HepG2 (cell line): ENCODE results near the gene NBR1. TPM values are rescaled to one million over a fixed set of nuclear protein-coding genes. Genes with fewer than 3 reads are reported as not detected.

Source experiments
- CHD4 ChIP-seq: fragments of 200-600 bp; sonication (generic); IDR thresholded peaks from 2 replicates; pipeline ENCODE4 v1.7.0; 2017; ENCODE audit warnings: mild to moderate bottlenecking, low read length, borderline replicate concordance
- DMAP1 ChIP-seq: IDR thresholded peaks from 2 replicates; pipeline ENCODE4 v1.6.1; 2016
- FOXA3 ChIP-seq: IDR thresholded peaks from 2 replicates; pipeline ENCODE4 v1.6.1; 2016; ENCODE audit warnings: missing genetic modification reagents, missing compliant biosample characterization
- FOXO1 ChIP-seq: sonication (generic); formaldehyde crosslinking; IDR thresholded peaks from 2 replicates; pipeline ENCODE4 v1.4.0; 2020; ENCODE audit warnings: missing genetic modification reagents
- GATA4 ChIP-seq: sonication (generic); IDR thresholded peaks from 2 replicates; pipeline ENCODE4 v1.6.1; 2016; ENCODE audit warnings: antibody characterized with exemption, low read depth, borderline replicate concordance
- HMG20B ChIP-seq: conservative IDR thresholded peaks from 2 replicates; pipeline ENCODE4 v1.6.1; 2016; ENCODE audit warnings: missing genetic modification reagents, missing compliant biosample characterization
- HMGA1 ChIP-seq: sonication (generic); formaldehyde crosslinking; conservative IDR thresholded peaks from 2 replicates; pipeline ENCODE4 v1.4.0; 2020; ENCODE audit warnings: missing genetic modification reagents
- ISX ChIP-seq: sonication (generic); formaldehyde crosslinking; conservative IDR thresholded peaks from 2 replicates; pipeline ENCODE4 v1.5.0; 2020; ENCODE audit warnings: missing genetic modification reagents
- SIX1 ChIP-seq: sonication (generic); formaldehyde crosslinking; IDR thresholded peaks from 2 replicates; pipeline ENCODE4 v1.4.0; 2020; ENCODE audit warnings: missing genetic modification reagents, borderline replicate concordance
- SSRP1 ChIP-seq: IDR thresholded peaks from 2 replicates; pipeline ENCODE4 v1.6.1; 2016; ENCODE audit warnings: control low read depth
- TCF7L2 ChIP-seq: IDR thresholded peaks from 2 replicates; pipeline ENCODE4 v1.6.1; 2011; ENCODE audit warnings: mild to moderate bottlenecking, low read depth, low read length, moderate library complexity
- TEAD3 ChIP-seq: optimal IDR thresholded peaks from 2 replicates; pipeline ENCODE3; 2016; ENCODE audit warnings: borderline replicate concordance
- ZNF30 ChIP-seq: sonication (generic); formaldehyde crosslinking; IDR thresholded peaks from 2 replicates; pipeline ENCODE4 v1.5.0; 2020; ENCODE audit warnings: mild to moderate bottlenecking, missing genetic modification reagents
- ZNF674 ChIP-seq: sonication (generic); formaldehyde crosslinking; IDR thresholded peaks from 2 replicates; pipeline ENCODE4 v1.5.0; 2020; ENCODE audit warnings: low read depth, mild to moderate bottlenecking, missing genetic modification reagents
- ZNF780A ChIP-seq: sonication (generic); formaldehyde crosslinking; IDR thresholded peaks from 2 replicates; pipeline ENCODE4 v1.8.0; 2022; ENCODE audit warnings: mild to moderate bottlenecking, missing genetic modification reagents, moderate library complexity
- polyA plus RNA-seq, 8 experiments: library from polyadenylated mRNA; depleted of rRNA in 3 of 8; stranded (reverse) in 7 of 8; unstranded in 1 of 8; fragments of >200 nt; fragmentation: Illumina TruSeq in 4 of 8; extraction: Trizol in 4 of 8; gene quantifications; 2 replicates each; pipeline versions ENCODE4 v1.2.1 to v1.2.3, GENCODE V29; 2011 to 2016; ENCODE audit warnings: low read depth in 4 of 8, missing spikeins in 1 of 8, mixed read lengths in 1 of 8; ENCODE audit not compliant: insufficient read depth in 1 of 8
- total RNA-seq, 5 experiments: library from RNA; depleted of rRNA; stranded (reverse); fragments of >200 nt; fragmentation: Illumina TruSeq; extraction: Trizol; gene quantifications; 2 replicates each; pipeline ENCODE4 v1.2.3, GENCODE V29; 2016; ENCODE audit warnings: low read depth in 1 of 5
- TF ChIP-seq, protein P1 (sequence below): IDR thresholded peaks from 2 replicates; pipeline ENCODE4 v1.6.1; 2016; ENCODE audit warnings: low read depth
- TF ChIP-seq, protein P2 (sequence below): sonication (generic); formaldehyde crosslinking; IDR thresholded peaks from 2 replicates; pipeline ENCODE4 v1.5.0; 2020; ENCODE audit warnings: mild to moderate bottlenecking, missing genetic modification reagents, borderline replicate concordance
- TF ChIP-seq, protein P3 (sequence below): sonication (generic); formaldehyde crosslinking; IDR thresholded peaks from 2 replicates; pipeline ENCODE4 v1.5.1; 2020; ENCODE audit warnings: mild to moderate bottlenecking, moderate library complexity, missing genetic modification reagents

The NBR1 gene
- total and polyA plus RNA-seq, 2 of the 13 experiments (the other 11 are each of a cell fraction or from before 2014, with no cell fraction given) = 51.7 to 121 TPM

DNA sequence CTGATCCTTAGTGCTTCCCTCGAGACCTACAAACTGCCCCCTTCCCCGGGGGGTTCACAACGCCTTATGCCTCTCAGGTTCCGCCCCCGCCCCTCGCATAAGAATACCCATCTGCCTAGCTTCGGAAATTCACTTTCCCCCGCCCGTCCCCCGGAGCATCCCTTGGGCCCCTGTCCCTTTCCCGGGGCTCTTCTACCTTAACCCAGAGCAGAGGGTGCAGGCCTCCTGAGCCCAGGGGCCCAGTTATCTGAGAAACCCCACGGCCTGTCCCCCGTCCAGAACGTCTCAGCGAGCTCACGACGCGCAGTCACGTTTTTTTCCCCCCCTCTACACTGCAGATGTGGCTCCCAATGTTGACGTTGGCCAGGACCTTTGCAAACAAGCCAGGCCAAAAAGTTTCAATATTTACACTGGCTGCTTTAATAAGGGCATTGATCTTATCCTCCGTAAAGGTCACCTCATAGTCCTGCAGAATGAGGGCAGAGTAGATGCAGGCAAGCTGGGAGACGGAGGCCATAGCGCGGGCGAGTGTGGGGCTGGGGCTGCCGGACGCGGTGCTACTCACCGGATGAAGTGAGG, 1.4 kb upstream of the NBR1 start (continued):
- TF ChIP-seq, protein P1, sequence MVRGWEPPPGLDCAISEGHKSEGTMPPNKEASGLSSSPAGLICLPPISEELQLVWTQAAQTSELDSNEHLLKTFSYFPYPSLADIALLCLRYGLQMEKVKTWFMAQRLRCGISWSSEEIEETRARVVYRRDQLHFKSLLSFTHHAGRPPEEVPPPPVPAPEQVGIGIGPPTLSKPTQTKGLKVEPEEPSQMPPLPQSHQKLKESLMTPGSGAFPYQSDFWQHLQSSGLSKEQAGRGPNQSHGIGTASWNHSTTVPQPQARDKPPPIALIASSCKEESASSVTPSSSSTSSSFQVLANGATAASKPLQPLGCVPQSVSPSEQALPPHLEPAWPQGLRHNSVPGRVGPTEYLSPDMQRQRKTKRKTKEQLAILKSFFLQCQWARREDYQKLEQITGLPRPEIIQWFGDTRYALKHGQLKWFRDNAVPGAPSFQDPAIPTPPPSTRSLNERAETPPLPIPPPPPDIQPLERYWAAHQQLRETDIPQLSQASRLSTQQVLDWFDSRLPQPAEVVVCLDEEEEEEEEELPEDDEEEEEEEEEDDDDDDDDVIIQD (CRISPR knock-in tag) = no peak
- TF ChIP-seq FOXO1 (CRISPR knock-in tag) = peak; percentile 68; the same call in 1 of the 2 replicates
- TF ChIP-seq HMG20B = peak; percentile 58; the same call in 1 of the 2 replicates
- no peak for TF ChIP-seq HMGA1 (CRISPR knock-in tag)
- TF ChIP-seq, protein P2, sequence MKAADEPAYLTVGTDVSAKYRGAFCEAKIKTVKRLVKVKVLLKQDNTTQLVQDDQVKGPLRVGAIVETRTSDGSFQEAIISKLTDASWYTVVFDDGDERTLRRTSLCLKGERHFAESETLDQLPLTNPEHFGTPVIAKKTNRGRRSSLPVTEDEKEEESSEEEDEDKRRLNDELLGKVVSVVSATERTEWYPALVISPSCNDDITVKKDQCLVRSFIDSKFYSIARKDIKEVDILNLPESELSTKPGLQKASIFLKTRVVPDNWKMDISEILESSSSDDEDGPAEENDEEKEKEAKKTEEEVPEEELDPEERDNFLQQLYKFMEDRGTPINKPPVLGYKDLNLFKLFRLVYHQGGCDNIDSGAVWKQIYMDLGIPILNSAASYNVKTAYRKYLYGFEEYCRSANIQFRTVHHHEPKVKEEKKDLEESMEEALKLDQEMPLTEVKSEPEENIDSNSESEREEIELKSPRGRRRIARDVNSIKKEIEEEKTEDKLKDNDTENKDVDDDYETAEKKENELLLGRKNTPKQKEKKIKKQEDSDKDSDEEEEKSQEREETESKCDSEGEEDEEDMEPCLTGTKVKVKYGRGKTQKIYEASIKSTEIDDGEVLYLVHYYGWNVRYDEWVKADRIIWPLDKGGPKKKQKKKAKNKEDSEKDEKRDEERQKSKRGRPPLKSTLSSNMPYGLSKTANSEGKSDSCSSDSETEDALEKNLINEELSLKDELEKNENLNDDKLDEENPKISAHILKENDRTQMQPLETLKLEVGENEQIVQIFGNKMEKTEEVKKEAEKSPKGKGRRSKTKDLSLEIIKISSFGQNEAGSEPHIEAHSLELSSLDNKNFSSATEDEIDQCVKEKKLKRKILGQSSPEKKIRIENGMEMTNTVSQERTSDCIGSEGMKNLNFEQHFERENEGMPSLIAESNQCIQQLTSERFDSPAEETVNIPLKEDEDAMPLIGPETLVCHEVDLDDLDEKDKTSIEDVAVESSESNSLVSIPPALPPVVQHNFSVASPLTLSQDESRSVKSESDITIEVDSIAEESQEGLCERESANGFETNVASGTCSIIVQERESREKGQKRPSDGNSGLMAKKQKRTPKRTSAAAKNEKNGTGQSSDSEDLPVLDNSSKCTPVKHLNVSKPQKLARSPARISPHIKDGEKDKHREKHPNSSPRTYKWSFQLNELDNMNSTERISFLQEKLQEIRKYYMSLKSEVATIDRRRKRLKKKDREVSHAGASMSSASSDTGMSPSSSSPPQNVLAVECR (CRISPR knock-in tag) = peak; percentile 91
- TF ChIP-seq, protein P3, sequence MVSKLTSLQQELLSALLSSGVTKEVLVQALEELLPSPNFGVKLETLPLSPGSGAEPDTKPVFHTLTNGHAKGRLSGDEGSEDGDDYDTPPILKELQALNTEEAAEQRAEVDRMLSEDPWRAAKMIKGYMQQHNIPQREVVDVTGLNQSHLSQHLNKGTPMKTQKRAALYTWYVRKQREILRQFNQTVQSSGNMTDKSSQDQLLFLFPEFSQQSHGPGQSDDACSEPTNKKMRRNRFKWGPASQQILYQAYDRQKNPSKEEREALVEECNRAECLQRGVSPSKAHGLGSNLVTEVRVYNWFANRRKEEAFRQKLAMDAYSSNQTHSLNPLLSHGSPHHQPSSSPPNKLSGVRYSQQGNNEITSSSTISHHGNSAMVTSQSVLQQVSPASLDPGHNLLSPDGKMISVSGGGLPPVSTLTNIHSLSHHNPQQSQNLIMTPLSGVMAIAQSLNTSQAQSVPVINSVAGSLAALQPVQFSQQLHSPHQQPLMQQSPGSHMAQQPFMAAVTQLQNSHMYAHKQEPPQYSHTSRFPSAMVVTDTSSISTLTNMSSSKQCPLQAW (CRISPR knock-in tag) = peak; percentile 80; the same call in 1 of the 2 replicates
- TF ChIP-seq SSRP1 (CRISPR knock-in tag) = no peak
- TF ChIP-seq GATA4 = peak; percentile 8; the same call in 1 of the 2 replicates
- TF ChIP-seq ZNF30 (CRISPR knock-in tag) = no peak
- no peak for TF ChIP-seq ISX
- TF ChIP-seq FOXA3 (CRISPR knock-in tag) = peak; percentile 94
- peak; percentile 40 for TF ChIP-seq TEAD3 (CRISPR knock-in tag)
- no peak for TF ChIP-seq ZNF780A (CRISPR knock-in tag)
- no peak for TF ChIP-seq TCF7L2
- no peak for TF ChIP-seq ZNF674 (CRISPR knock-in tag)
- TF ChIP-seq SIX1 (CRISPR knock-in tag) = peak; percentile 56; the same call in 1 of the 2 replicates
- TF ChIP-seq DMAP1 = no peak
- no peak for TF ChIP-seq CHD4
